Measurements from ENCODE around the gene SLC4A3. TPM values are rescaled to one million over a fixed set of nuclear protein-coding genes. Genes with fewer than 3 reads are reported as not detected.
A peak's percentile ranks its signal among the peaks of the same experiment; 100 is the strongest.

The SLC4A3 gene
- total RNA-seq, 4 donors from 2014 or later: 2.3 to 29.4 (median 3.5) TPM

DNA sequence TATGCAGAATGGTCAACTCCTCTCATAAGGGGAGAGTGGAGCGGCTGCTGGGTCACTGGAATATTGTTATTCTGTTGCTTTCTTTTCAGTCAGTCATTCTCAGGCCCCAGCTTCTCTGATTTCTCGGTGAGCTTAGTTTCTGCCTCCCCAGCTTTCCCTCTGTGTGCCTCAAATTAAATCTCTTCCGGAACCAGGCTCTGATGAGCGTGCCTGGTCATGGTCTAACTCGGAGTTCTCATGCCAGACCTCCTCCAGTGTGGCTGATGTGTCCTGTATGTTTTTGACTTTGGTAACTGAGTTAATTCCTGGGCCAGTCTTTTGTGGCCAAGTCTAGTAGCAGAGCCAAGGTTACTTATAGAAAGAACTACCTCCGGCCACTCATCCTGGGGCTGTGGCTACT, 34.7 kb upstream of the SLC4A3 start:
- no peaks in the 10 kb centered on the region for H3K4me1 ChIP-seq
- no peak for DNase-seq
- TF ChIP-seq, protein P1, sequence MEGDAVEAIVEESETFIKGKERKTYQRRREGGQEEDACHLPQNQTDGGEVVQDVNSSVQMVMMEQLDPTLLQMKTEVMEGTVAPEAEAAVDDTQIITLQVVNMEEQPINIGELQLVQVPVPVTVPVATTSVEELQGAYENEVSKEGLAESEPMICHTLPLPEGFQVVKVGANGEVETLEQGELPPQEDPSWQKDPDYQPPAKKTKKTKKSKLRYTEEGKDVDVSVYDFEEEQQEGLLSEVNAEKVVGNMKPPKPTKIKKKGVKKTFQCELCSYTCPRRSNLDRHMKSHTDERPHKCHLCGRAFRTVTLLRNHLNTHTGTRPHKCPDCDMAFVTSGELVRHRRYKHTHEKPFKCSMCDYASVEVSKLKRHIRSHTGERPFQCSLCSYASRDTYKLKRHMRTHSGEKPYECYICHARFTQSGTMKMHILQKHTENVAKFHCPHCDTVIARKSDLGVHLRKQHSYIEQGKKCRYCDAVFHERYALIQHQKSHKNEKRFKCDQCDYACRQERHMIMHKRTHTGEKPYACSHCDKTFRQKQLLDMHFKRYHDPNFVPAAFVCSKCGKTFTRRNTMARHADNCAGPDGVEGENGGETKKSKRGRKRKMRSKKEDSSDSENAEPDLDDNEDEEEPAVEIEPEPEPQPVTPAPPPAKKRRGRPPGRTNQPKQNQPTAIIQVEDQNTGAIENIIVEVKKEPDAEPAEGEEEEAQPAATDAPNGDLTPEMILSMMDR (IDR thresholded peaks at IDR 0.05): no peak
- no peak for TF ChIP-seq POLR2A (IDR thresholded peaks at IDR 0.05)
- no peak overlapping the region for H3K27ac ChIP-seq
- H3K4me3 ChIP-seq: no peak overlapping the region
- H3K9me3 ChIP-seq: no peaks in the 10 kb centered on the region
- no peaks in the 10 kb centered on the region for H3K36me3 ChIP-seq
- H3K27me3 ChIP-seq: no peaks in the 10 kb centered on the region
- intact Hi-C loops (cut with DNase I; ENCODE audit: low total_unique reads): no loop called here

DNA sequence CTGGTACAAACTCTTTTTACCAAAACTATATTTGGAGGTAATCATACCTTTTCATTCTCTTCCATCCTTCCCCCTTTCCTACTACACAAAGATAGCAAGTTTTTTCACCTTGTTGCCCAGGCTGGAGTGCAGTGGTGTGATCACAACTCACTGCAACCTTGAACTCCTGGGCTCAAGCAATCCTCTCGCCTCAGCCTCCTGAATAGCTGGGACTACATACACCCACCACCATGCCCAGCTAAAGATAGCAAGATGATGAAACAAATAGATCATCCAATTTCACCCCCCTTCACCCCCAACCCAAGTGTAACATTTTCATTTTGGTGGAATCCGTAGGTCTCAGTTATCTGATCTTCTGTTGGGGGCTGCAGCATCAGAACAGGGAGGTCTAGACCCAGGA, 34.3 kb upstream of the SLC4A3 start:
- no peak for TF ChIP-seq POLR2A (IDR thresholded peaks at IDR 0.05)
- TF ChIP-seq, protein P1 (IDR thresholded peaks at IDR 0.05): no peak
- H3K4me3 ChIP-seq: no peak overlapping the region
- no peaks in the 10 kb centered on the region for H3K27me3 ChIP-seq
- no peak overlapping the region for H3K27ac ChIP-seq
- no peaks in the 10 kb centered on the region for H3K9me3 ChIP-seq
- intact Hi-C loops (cut with DNase I; ENCODE audit: low total_unique reads): no loop called here
- no peaks in the 10 kb centered on the region for H3K36me3 ChIP-seq
- no peaks in the 10 kb centered on the region for H3K4me1 ChIP-seq
- no peak for DNase-seq

DNA sequence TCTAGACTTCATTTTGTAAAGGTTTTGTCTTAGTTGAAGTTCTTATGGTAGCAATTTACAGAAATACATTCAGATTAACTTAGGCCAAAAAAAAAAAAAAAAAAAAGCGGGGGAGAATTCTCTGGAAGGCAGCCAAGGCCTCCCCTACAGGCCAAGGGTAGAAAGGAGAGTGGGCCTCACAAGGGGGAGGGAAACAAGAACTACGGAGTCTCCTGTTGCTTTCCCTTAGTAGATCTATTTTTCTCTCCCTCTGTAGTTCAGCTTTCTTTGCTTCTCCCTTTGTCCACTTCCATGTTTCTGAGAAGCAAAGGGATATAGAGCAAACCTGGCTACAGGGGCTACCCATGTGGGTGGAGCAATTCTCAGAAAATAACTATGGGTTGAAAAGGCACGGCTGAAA, 32.2 kb upstream of the SLC4A3 start:
- no peak overlapping the region for H3K27ac ChIP-seq
- H3K36me3 ChIP-seq: no peaks in the 10 kb centered on the region
- H3K4me1 ChIP-seq: no peaks in the 10 kb centered on the region
- no peaks in the 10 kb centered on the region for H3K27me3 ChIP-seq
- no peak overlapping the region for H3K4me3 ChIP-seq
- intact Hi-C loops (cut with DNase I; ENCODE audit: low total_unique reads): no loop called here
- TF ChIP-seq, protein P1 (IDR thresholded peaks at IDR 0.05): no peak
- no peak for TF ChIP-seq POLR2A (IDR thresholded peaks at IDR 0.05)
- no peak for DNase-seq
- H3K9me3 ChIP-seq: no peaks in the 10 kb centered on the region

DNA sequence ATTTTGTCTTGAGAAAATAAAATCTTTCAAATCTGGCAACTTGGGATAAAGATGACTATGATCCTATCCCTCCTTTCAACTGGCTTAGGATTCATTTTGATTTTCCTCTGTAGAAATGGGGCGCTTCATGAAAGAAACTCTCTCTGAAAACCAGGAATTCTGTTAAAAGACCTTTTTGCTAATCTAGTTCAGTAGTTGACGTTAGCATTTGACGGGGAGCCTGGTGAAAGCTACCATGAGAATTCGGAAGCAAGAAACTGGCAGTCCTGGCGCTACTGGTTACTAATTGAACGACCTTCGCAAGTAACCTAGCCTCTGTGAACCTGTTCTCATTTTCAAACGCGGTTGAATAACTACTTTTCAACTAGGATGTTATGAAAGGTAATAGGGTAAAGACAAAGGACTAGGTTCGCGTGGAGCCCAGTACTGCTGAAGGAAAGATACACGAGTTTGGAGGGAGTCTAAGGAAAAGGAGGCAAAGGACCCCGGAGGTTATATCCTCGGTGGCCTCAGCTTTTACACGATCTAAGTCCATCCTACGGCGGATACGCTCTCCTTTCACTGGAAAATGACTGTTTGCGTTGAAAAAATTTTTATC, 30.4 kb upstream of the SLC4A3 start:
- Histone ChIP-seq H3K9me3 (no peaks in the 10 kb centered on the region), H3K4me3 (peak overlapping the region; percentile 56 to 63), H3K4me1 (no peaks in the 10 kb centered on the region), H3K27ac (peak overlapping the region; percentile 88 to 92), H3K36me3 (no peaks in the 10 kb centered on the region), H3K27me3 (no peaks in the 10 kb centered on the region)
- intact Hi-C loops (cut with DNase I; ENCODE audit: low total_unique reads): no loop called here
- TF ChIP-seq, protein P1 (IDR thresholded peaks at IDR 0.05): no peak
- no peak for TF ChIP-seq POLR2A (IDR thresholded peaks at IDR 0.05)
- no peak for DNase-seq

GRCh38 chr2:219597552-219598307, 29.7 kb upstream of the SLC4A3 start, which contains the start of gene STK11IP:
TSS of gene STK11IP (plus strand) at chr2:219597857. CDS start at chr2:219598120, 263 bp downstream.
- peak within 1 kb of the TSS; percentile 88 to 92 for H3K27ac ChIP-seq
- H3K9me3 ChIP-seq: no peaks in the 10 kb centered on the region
- intact Hi-C loops (cut with DNase I; ENCODE audit: low total_unique reads): no loop called here
- H3K4me1 ChIP-seq: no peaks in the 10 kb centered on the region
- TF ChIP-seq, protein P1 (IDR thresholded peaks at IDR 0.05): peak in 1 of 4 experiments; percentile 15
- TF ChIP-seq POLR2A (IDR thresholded peaks at IDR 0.05): peak; percentile 67 to 73
- H3K27me3 ChIP-seq: no peaks in the 10 kb centered on the region
- peak; percentile 96 to 98 for DNase-seq
- H3K4me3 ChIP-seq: peak within 1 kb of the TSS; percentile 56 to 63
- H3K36me3 ChIP-seq: no peaks in the 10 kb centered on the region

All from uterus (tissue), 4 donors.